Endothelial cell of umbilical vein (primary cell): ENCODE results near the gene CACNA1B. TPM values are rescaled to one million over a fixed set of nuclear protein-coding genes. Genes with fewer than 3 reads are reported as not detected.

Source experiments
- BruUV-seq: library from RNA; stranded (reverse); fragments of 400-500 nt; replicated peaks from 2 replicates; lab custom pipeline; 2021; lab: Mats Ljungman, UMichigan
- CTCF ChIA-PET: fragments of 300-600, 350-600 bp; sonication (Branson Sonifier 250); formaldehyde crosslinking; loops from one replicate; lab custom pipeline; 2021; ENCODE audit warnings: antibody characterized with exemption, inconsistent platforms; lab: Charles Lee
- POLR2A ChIA-PET: fragments of 300-600, 350-600 bp; sonication (Branson Sonifier 250); formaldehyde crosslinking; loops from one replicate; lab custom pipeline; 2021; ENCODE audit warnings: antibody characterized with exemption, inconsistent platforms; lab: Charles Lee
- DNase-seq: peaks from one replicate; pipeline ENCODE4 v3.0.0-alpha.2; 2011; ENCODE audit warnings: low read depth, low spot score
- FAIRE-seq: peaks from 2 replicates; lab custom pipeline; 2011; peaks lifted over from hg19 to GRCh38; lab: Jason Lieb, UNC
- H2AFZ ChIP-seq: 2 replicates; pipeline ENCODE4 v1.6.0; 2012; ENCODE audit warnings: low read depth, low read length, control low read depth, inconsistent platforms
- H3K27ac ChIP-seq: 2 replicates; pipeline ENCODE4 v1.5.1; 2011; ENCODE audit warnings: low read depth, mild to moderate bottlenecking, control low read depth, low read length, moderate library complexity; ENCODE audit not compliant: insufficient read depth
- H3K27me3 ChIP-seq, 2 experiments: 2 replicates each; pipeline versions ENCODE4 v1.6.0 to v1.6.1; 2011; ENCODE audit warnings: low read length in 2 of 2, mixed read lengths in 1 of 2; ENCODE audit not compliant: control insufficient read depth in 2 of 2, insufficient read depth in 2 of 2
- H3K36me3 ChIP-seq, 2 experiments: 2 replicates in 1 of 2; 3 replicates in 1 of 2; pipeline ENCODE4 v1.5.1; 2011; ENCODE audit warnings: low read length in 2 of 2, mild to moderate bottlenecking in 1 of 2, moderate library complexity in 1 of 2; ENCODE audit not compliant: control insufficient read depth in 2 of 2, insufficient read depth in 2 of 2; ENCODE audit errors: extremely low read depth in 1 of 2
- H3K4me1 ChIP-seq: 3 replicates; pipeline ENCODE4 v1.5.1; 2011; ENCODE audit warnings: mild to moderate bottlenecking, low read length; ENCODE audit not compliant: control insufficient read depth, insufficient read depth; ENCODE audit errors: extremely low read depth
- H3K4me2 ChIP-seq: 2 replicates; pipeline ENCODE4 v1.6.1; 2011; ENCODE audit warnings: low read length, control low read depth, mixed read lengths; ENCODE audit not compliant: insufficient read depth
- H3K4me3 ChIP-seq, 3 experiments: fragments of 200-600 bp in 1 of 3; sonication (generic), shearing (Covaris generic) in 1 of 3; replicated peaks in 1 of 3; 2 replicates each; pipeline ENCODE4 v1.5.1; 2011 to 2016; ENCODE audit warnings: control low read depth in 3 of 3, low read length in 3 of 3, mild to moderate bottlenecking in 2 of 3, inconsistent platforms in 1 of 3, low read depth in 1 of 3, moderate library complexity in 1 of 3; ENCODE audit not compliant: insufficient read depth in 1 of 3
- H3K79me2 ChIP-seq: 2 replicates; pipeline ENCODE4 v1.6.0; 2012; ENCODE audit warnings: low read length, inconsistent platforms; ENCODE audit not compliant: control insufficient read depth, insufficient read depth
- H3K9ac ChIP-seq: replicated peaks from 2 replicates; pipeline ENCODE3; 2011; ENCODE audit warnings: low read length, control low read depth; ENCODE audit not compliant: insufficient read depth; ENCODE audit errors: extremely low read depth
- H3K9me1 ChIP-seq: replicated peaks from 3 replicates; pipeline ENCODE4 v1.6.0; 2011; ENCODE audit warnings: mild to moderate bottlenecking, low read length; ENCODE audit not compliant: control insufficient read depth, insufficient read depth; ENCODE audit errors: extremely low read depth
- H3K9me3 ChIP-seq: replicated peaks from 2 replicates; pipeline ENCODE4 v1.5.1; 2012; ENCODE audit warnings: low read length, inconsistent platforms; ENCODE audit not compliant: control insufficient read depth, insufficient read depth
- H4K20me1 ChIP-seq: replicated peaks from 2 replicates; pipeline ENCODE3; 2011; ENCODE audit warnings: mild to moderate bottlenecking, low read length; ENCODE audit not compliant: control insufficient read depth, insufficient read depth; ENCODE audit errors: extremely low read depth
- EZH2 ChIP-seq: IDR thresholded peaks from 2 replicates; pipeline ENCODE4 v1.6.1; 2012; ENCODE audit warnings: borderline replicate concordance, low read depth, mild to moderate bottlenecking, moderate library complexity, low read length, inconsistent platforms; ENCODE audit not compliant: severe bottlenecking
- FOS ChIP-seq: IDR thresholded peaks from 2 replicates; pipeline ENCODE4 v1.6.1; 2011; ENCODE audit warnings: mild to moderate bottlenecking, low read length, moderate library complexity, borderline replicate concordance; ENCODE audit not compliant: insufficient read depth
- GATA2 ChIP-seq: IDR thresholded peaks from 2 replicates; pipeline ENCODE4 v1.7.0; 2011; ENCODE audit warnings: low read depth, mild to moderate bottlenecking, moderate library complexity, mixed read lengths, low read length; ENCODE audit not compliant: insufficient read length, insufficient read depth
- JUN ChIP-seq: IDR thresholded peaks from 2 replicates; pipeline ENCODE4 v1.6.1; 2011; ENCODE audit warnings: borderline replicate concordance, low read depth; ENCODE audit not compliant: insufficient read length, insufficient read depth
- MAX ChIP-seq: IDR thresholded peaks from 2 replicates; pipeline ENCODE4 v1.6.1; 2011; ENCODE audit not compliant: insufficient read depth, insufficient read length
- MYC ChIP-seq: IDR thresholded peaks from one replicate; pipeline ENCODE4 v1.6.1; 2011; ENCODE audit warnings: mild to moderate bottlenecking, low read depth, low read length
- POLR2A ChIP-seq: IDR thresholded peaks from 2 replicates; pipeline ENCODE4 v1.6.1; 2012; ENCODE audit warnings: low read depth, mild to moderate bottlenecking, control low read depth, low read length
- POLR2AphosphoS5 ChIP-seq: IDR thresholded peaks from 2 replicates; pipeline ENCODE4 v1.6.1; 2012; ENCODE audit warnings: low read depth, mild to moderate bottlenecking, control low read depth, low read length, moderate library complexity; ENCODE audit not compliant: insufficient read depth
- dilution Hi-C: fragments of 300-500 bp; cut with MboI; formaldehyde crosslinking; loops from one replicate; pipeline ENCODE4 v1.15.0; 2019; ENCODE audit warnings: low sequenced_read_pairs; ENCODE audit not compliant: extremely low pct_ligation_motif_present
- intact Hi-C: fragments of 100-400 bp; cut with micrococcal nuclease; formaldehyde crosslinking; loops from one replicate; pipeline ENCODE4 v1.10.0; 2022
- polyA plus RNA-seq, 4 experiments: library from polyadenylated mRNA; depleted of rRNA in 3 of 4; stranded (reverse) in 3 of 4; unstranded in 1 of 4; fragments of >200 nt; gene quantifications; 2 replicates each; pipeline versions ENCODE4 v1.2.1 to v1.2.3, GENCODE V29; 2011 to 2012; ENCODE audit warnings: missing spikeins in 1 of 4
- total RNA-seq: library from RNA; stranded (reverse); gene quantifications from 2 replicates; pipeline ENCODE4 v1.2.3, GENCODE V29; 2021
- TF ChIP-seq, protein P1 (sequence below), 2 donors: IDR thresholded peaks; 1 replicate in 1 of 2; 2 replicates in 1 of 2; pipeline ENCODE4 v1.5.1; 2011; ENCODE audit warnings: low read length in 2 of 2, mild to moderate bottlenecking in 2 of 2, moderate library complexity in 2 of 2, control low read depth in 1 of 2, inconsistent platforms in 1 of 2, low read depth in 1 of 2; ENCODE audit not compliant: insufficient read depth in 1 of 2; ENCODE audit errors: extremely low read depth in 1 of 2

The CACNA1B gene
- total and polyA plus RNA-seq, 2 donors (not counting 3 experiments of a cell fraction or from before 2014, with no cell fraction given), result 0.11 to 0.41 TPM

DNA sequence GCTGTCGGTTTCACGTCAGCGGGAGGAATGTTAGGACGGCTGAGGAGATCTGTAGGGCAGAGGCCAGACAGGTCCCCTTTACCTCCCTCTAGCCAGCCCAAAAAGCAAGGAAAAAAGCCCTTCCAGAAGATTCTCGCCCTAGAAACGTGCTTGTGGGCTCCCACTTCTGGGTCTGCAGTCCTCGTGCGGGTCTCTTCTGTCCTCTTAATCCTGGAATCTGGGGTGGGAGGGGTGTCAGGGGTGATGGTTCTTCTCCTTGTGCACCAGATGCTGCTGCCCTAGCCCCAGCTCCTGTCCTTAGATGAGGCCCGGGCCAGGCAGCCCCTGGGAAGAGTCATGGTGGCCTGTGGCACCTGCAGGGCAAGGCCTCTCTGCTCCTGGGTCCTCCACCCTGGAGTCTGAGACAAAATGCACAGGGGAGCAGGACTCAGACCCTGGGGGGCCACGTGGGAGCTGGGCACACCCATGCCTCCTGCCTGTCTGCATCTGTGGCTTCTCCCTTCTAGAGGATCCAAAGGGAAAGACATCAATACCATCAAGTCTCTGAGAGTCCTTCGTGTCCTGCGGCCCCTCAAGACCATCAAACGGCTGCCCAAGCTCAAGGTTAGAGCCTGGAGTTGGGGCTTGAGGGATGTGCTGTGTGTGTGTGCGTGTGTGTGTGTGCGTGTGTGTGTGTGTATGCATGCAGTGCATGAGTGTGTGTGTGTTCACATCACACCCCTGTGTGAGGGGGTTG, 174.2 kb downstream of the CACNA1B start:
- no peaks in the 10 kb centered on the region for H3K4me1 ChIP-seq
- no peak for DNase-seq
- no peak overlapping the region for H3K4me2 ChIP-seq
- no peaks in the 10 kb centered on the region for H4K20me1 ChIP-seq
- ChIA-PET CTCF (no interaction called here), POLR2A (no interaction called here)
- no peaks in the 10 kb centered on the region for H3K27me3 ChIP-seq
- H2AFZ ChIP-seq, result no peak overlapping the region
- no peak overlapping the region for H3K27ac ChIP-seq
- no peak overlapping the region for H3K4me3 ChIP-seq
- TF ChIP-seq, protein P1, sequence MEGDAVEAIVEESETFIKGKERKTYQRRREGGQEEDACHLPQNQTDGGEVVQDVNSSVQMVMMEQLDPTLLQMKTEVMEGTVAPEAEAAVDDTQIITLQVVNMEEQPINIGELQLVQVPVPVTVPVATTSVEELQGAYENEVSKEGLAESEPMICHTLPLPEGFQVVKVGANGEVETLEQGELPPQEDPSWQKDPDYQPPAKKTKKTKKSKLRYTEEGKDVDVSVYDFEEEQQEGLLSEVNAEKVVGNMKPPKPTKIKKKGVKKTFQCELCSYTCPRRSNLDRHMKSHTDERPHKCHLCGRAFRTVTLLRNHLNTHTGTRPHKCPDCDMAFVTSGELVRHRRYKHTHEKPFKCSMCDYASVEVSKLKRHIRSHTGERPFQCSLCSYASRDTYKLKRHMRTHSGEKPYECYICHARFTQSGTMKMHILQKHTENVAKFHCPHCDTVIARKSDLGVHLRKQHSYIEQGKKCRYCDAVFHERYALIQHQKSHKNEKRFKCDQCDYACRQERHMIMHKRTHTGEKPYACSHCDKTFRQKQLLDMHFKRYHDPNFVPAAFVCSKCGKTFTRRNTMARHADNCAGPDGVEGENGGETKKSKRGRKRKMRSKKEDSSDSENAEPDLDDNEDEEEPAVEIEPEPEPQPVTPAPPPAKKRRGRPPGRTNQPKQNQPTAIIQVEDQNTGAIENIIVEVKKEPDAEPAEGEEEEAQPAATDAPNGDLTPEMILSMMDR (IDR thresholded peaks at IDR 0.05; ENCODE audit: extremely low read depth in 1 of 2, insufficient read depth in 1 of 2, low read depth in 1 of 2, low read length in 2 of 2), result no peak
- TF ChIP-seq JUN, result no peak
- no peak for TF ChIP-seq POLR2AphosphoS5
- no peak for TF ChIP-seq EZH2
- TF ChIP-seq MYC, result no peak
- no peak for TF ChIP-seq FOS
- TF ChIP-seq MAX, result no peak
- no peak for TF ChIP-seq GATA2
- TF ChIP-seq POLR2A, result no peak
- no peak overlapping the region for H3K9ac ChIP-seq
- no peaks in the 10 kb centered on the region for H3K9me1 ChIP-seq
- no peaks in the 10 kb centered on the region for H3K36me3 ChIP-seq
- dilution Hi-C loops, result no loop called here
- no peaks in the 10 kb centered on the region for H3K9me3 ChIP-seq
- H3K79me2 ChIP-seq, result no peaks in the 10 kb centered on the region
- BruUV-seq, result no TSS peak
- no peak for FAIRE-seq
- intact Hi-C loops, result loop anchor here (10.0 kb wide), 1 partner anchor 717 kb away; no protein-coding TSS in a partner anchor
